Skeletal muscle cell (primary cell): Measurements from ENCODE around the gene C1QTNF8.

ENCODE experiments used
- DNase-seq: peaks from one replicate; pipeline ENCODE4 v3.0.0-alpha.2; 2010; ENCODE audit warnings: low read depth
- H3K4me3 ChIP-seq: 2 replicates; pipeline ENCODE4 v1.5.1; 2011; ENCODE audit warnings: low read depth, mild to moderate bottlenecking, control low read depth, low read length, moderate library complexity

Gene C1QTNF8

GRCh38 chr16:1113889-1114526 lies 18.0 kb upstream of the C1QTNF8 start:
- DNase-seq: no peak
- no peak overlapping the region for H3K4me3 ChIP-seq

DNA sequence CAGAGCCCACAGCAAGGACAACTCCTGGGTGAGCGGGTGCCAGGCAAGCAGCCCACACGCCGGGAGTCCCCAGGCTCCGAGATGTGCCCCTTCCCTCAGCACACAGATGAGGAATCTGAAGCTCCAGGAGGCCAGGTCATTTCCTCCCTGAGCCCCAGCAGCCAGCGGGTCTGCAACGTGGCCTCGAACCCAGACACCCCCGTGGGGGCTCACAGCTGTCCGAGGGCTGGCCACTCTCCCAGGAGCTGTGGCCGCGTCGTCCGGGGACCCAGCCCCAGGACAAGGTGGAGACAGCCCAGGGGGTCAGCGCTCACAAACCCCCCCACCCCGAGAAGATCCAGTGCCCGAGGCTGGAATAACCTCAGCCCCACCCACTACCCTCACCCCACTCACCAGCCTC lies 17.4 kb upstream of the C1QTNF8 start:
- DNase-seq: no peak
- no peak overlapping the region for H3K4me3 ChIP-seq

- no peak overlapping the region for H3K4me3 ChIP-seq
- no peak for DNase-seq
These were observed 16.6 kb upstream of the C1QTNF8 start for GRCh38 chr16:1112506-1113184.

- DNase-seq: no peak
- H3K4me3 ChIP-seq: no peak overlapping the region
These were observed 13.6 kb upstream of the C1QTNF8 start for GRCh38 chr16:1109648-1110047.

DNA sequence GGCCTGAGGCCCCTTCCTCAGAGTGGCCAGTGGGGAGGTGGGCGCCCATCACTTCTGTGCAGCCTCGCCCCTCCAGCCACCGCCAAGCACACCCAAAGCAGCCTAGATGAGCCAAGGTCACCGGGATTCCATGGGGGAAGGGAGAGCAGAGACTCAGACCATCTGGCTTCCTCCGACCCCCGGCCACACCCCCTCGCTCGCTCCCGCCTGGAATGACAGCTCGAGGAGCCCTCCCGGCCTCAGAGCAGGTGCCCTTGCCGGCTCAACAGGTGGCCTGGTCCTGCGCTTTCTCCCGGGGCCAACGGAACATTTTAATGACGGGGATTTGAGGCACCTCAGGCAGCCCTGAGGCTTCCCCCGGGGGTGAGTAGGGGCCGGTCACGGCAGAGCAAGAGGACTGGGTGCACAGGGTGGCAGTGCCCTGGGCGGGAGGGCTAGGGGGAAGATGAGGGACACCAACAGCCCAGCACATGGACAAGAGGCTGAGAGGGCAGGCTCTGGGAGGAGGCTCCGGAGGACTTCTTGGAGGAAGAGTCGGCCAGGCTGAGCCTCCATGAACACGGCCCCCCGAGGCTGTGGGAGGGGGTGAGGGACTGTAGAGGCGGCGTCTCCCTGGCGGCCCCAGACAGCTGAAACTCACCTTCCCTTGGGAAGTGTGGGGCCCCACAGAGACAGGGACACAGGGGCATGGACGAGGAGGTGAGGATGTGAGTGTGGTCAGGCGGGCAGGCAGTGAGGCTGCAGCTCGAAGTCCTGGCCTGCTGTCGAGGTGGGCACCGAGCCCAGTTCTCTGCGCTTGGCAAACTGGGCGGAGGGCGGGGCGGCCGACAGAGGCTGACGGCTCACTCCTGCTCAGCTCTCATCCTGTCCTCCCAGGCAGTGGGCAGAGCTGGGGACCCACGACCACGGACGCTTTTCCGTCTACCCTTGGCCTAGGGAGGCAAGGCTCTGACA lies 12.5 kb upstream of the C1QTNF8 start:
- H3K4me3 ChIP-seq: no peak overlapping the region
- DNase-seq: no peak

GRCh38 chr16:1107731-1108130 lies 11.7 kb upstream of the C1QTNF8 start:
- DNase-seq: no peak
- H3K4me3 ChIP-seq: no peak overlapping the region

DNA sequence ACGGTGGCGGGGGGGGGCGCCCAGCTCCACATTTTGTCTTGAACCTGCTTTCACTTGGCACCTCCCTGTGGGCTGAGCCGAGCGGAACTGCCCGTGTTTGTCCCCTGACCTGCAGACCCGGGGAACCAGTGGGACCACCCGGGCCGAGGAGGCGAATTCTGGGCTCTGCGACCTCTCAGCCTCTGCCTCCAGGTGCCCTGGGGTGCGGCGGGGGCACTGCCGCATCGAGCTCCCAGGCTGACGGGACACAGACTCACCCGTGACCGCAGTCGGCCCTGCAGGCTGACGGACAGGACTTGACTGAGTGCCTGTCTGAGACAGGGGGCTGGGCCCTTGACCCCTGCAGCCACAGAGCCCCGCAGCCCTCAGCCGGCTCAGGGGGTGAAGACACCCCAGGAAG lies 11.1 kb upstream of the C1QTNF8 start:
- no peak for DNase-seq
- H3K4me3 ChIP-seq: no peak overlapping the region

DNA sequence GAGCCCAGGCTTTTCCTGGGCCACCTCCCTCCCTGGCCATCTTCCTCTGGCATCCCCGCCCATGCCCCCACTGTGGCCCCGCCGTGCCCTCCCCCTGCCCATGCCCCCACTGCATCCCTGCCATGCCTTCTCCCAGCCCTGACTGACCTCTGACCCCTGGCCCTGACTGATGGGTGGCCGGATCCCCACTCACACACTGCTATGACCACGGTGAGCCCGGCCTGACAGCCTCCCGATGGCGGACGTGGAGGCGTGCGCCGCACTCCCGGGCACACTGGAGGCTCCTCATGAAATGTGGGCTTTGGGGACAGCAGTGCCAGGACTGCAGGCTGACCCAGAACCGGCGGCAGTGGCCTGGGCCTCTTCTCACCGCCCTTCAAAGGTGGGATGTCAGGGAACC lies 10.6 kb upstream of the C1QTNF8 start:
- H3K4me3 ChIP-seq: no peak overlapping the region
- no peak for DNase-seq

GRCh38 chr16:1105888-1106620 lies 10.0 kb upstream of the C1QTNF8 start:
- DNase-seq: no peak
- H3K4me3 ChIP-seq: no peak overlapping the region

DNA sequence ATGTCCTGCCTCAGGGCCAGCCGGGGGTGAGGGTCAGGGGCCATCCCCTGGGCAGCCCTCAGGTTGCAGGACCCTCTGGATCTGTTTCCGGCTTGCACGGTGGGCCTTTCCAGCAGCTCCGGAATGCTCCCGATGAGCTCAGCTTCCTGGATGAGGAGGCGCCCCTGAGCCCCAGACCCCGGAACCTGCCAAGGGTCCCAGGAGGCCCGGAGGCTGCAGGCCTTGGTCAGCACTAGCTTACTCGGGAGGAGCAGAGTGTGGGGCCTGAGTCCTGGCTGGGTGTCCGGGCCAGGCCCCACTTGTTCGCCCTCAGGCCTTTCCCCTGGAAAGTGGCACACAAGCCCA lies 7.6 kb upstream of the C1QTNF8 start:
- DNase-seq: no peak
- no peak overlapping the region for H3K4me3 ChIP-seq

GRCh38 chr16:1102921-1103635 lies 7.0 kb upstream of the C1QTNF8 start:
- peak overlapping the region; percentile 36 for H3K4me3 ChIP-seq
- no peak for DNase-seq

- DNase-seq: no peak
These were observed 6.3 kb upstream of the C1QTNF8 start for GRCh38 chr16:1102333-1102700.

GRCh38 chr16:1101573-1102332 lies 5.7 kb upstream of the C1QTNF8 start:
- DNase-seq: no peak
- H3K4me3 ChIP-seq: no peak overlapping the region

More at GRCh38 chr16:1102333-1102700, 6.3 kb upstream of the C1QTNF8 start:
- H3K4me3 ChIP-seq: no peak overlapping the region

GRCh38 chr16:1101133-1101532 lies 5.1 kb upstream of the C1QTNF8 start:
- no peak for DNase-seq

GRCh38 chr16:1100084-1100800 lies 4.2 kb upstream of the C1QTNF8 start:
- no peak for DNase-seq
- no peak overlapping the region for H3K4me3 ChIP-seq

More at GRCh38 chr16:1101133-1101532, 5.1 kb upstream of the C1QTNF8 start:
- no peak overlapping the region for H3K4me3 ChIP-seq

DNA sequence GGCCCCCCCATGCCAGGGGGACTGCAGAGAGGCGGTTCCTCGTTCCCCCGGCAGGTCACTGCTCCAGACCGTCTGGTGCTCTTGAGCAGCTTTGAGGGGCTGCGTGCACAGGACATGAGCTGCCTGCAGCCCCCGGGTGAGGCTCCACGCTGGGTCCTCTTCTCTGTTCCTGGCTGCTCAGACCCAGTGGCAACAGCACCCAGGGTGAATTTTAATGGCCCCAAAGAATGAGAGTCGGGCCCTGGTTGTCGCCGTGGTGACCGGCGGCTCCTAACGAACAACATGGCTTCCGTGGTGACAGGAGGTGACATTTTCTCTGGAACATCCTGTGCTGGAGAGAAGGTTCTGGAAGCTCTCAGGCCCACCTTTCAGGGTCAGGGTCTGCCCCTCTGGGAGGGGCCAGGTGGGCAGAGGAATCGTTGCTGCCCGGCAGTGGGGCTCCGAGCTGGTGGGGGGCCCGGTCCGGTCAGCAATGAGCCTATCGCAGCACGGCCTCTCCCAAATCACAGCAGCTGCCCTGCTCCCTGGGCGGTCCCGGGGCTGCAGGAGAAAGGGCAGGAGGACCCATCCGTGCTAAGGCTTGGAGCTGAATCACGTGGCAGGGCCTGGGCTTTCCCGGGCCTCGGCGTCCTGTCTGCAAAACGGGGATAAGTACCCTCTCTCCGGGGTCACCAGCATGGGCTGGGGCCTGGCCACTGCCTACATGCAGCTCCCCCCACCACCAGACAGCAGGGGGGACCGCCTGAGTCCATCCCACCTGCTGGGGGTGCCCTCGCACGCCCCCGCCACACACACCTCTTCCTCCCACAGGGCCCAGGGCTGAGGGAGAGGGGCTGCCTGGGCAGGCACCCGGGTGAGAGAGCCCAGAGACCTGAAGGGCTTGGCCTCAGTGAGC lies 3.4 kb upstream of the C1QTNF8 start:
- DNase-seq: no peak
- H3K4me3 ChIP-seq: no peak overlapping the region
